ENCODE data around the gene PTGER2.
A peak's percentile ranks its signal among the peaks of the same experiment; 100 is the strongest.

Gene PTGER2

GRCh38 chr14:52318826-52319645, 4.9 kb downstream of the PTGER2 start:
- Histone ChIP-seq H3K4me1 (ENCODE audit: control insufficient read depth, insufficient read depth, low read length, poor library complexity, severe bottlenecking) (peaks cover 17% of the 10 kb centered on the region), H3K27ac (ENCODE audit: insufficient read depth, low read length, poor library complexity, severe bottlenecking) (no peak overlapping the region), H3K9me3 (ENCODE audit: control insufficient read depth, low read length) (no peaks in the 10 kb centered on the region), H3K4me3 (ENCODE audit: insufficient read depth, low read depth, low read length, poor library complexity, severe bottlenecking) (peak overlapping the region; percentile 36), H3K36me3 (ENCODE audit: control insufficient read depth, insufficient read depth, low read length) (peaks cover 15% of the 10 kb centered on the region), H3K27me3 (replicated peaks; ENCODE audit: control insufficient read depth, insufficient read depth, low read length, poor library complexity, severe bottlenecking) (no peaks in the 10 kb centered on the region)
- DNase-seq, result no peak

DNA sequence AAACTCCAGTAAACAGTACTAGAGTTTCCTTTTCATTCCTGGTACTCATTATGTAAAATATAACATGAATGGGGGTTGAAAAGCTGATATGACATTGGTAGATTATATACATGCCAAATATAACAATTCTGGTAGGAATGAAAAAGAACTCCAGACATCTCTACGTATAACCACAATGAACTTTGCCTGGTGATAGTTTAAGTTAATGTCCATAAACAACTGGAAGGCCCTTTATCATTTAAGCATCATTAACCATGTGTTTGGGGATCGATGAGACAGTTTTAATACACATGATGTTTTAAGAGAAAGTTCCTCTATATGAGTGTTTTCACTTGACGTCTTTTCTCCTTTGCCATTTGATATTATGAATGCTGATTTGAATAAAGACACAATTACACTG, 5.8 kb downstream of the PTGER2 start:
- Histone ChIP-seq H3K36me3 (ENCODE audit: control insufficient read depth, insufficient read depth, low read length) (peaks cover 15% of the 10 kb centered on the region), H3K4me3 (ENCODE audit: insufficient read depth, low read depth, low read length, poor library complexity, severe bottlenecking) (no peak overlapping the region), H3K27ac (ENCODE audit: insufficient read depth, low read length, poor library complexity, severe bottlenecking) (no peak overlapping the region), H3K27me3 (replicated peaks; ENCODE audit: control insufficient read depth, insufficient read depth, low read length, poor library complexity, severe bottlenecking) (no peaks in the 10 kb centered on the region), H3K4me1 (ENCODE audit: control insufficient read depth, insufficient read depth, low read length, poor library complexity, severe bottlenecking) (peaks cover 17% of the 10 kb centered on the region), H3K9me3 (ENCODE audit: control insufficient read depth, low read length) (no peaks in the 10 kb centered on the region)
- no peak for DNase-seq

DNA sequence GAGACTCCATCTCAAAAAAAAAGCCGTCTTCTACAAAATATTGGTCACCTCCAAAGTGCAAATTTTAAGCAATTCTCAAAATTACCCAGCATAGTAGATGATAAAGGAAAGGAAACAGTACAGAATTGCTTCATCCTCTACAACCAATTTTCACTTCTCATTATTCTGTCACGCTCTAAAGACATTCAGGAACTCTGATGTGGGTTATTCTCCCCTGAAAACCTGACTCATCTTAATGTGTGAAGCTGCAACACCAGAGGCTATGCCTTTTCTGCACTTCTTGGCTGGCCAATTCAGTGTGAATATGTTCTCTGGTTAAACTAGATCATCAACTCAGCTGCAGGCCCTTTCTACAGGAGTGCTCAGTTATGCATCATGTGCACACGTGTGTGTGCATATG, 11.0 kb downstream of the PTGER2 start:
- Histone ChIP-seq H3K27ac (ENCODE audit: insufficient read depth, low read length, poor library complexity, severe bottlenecking) (no peak overlapping the region), H3K4me1 (ENCODE audit: control insufficient read depth, insufficient read depth, low read length, poor library complexity, severe bottlenecking) (peaks cover 26% of the 10 kb centered on the region), H3K36me3 (ENCODE audit: control insufficient read depth, insufficient read depth, low read length) (peaks cover 23% of the 10 kb centered on the region), H3K4me3 (ENCODE audit: insufficient read depth, low read depth, low read length, poor library complexity, severe bottlenecking) (no peak overlapping the region), H3K27me3 (replicated peaks; ENCODE audit: control insufficient read depth, insufficient read depth, low read length, poor library complexity, severe bottlenecking) (no peaks in the 10 kb centered on the region), H3K9me3 (ENCODE audit: control insufficient read depth, low read length) (no peaks in the 10 kb centered on the region)
- no peak for DNase-seq

DNA sequence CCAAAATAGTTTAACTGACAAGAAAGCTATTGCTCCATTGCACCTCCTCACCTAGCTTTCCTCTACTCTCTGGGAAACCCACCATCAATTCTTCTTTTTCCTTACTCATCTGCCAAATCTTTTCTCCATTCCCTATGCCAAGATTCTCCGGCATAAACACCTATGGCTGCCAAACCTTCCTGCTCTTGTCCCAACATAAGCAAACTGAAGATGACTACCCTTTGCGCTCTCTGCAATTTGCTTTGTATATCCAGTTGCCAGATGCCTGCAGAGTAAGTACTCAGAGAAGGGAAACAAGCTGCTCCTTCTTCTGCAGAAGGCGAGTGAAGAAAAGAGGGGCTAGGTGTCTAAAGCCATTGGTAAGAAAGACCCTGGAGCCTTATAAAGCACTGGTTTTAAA, 11.5 kb downstream of the PTGER2 start:
- Histone ChIP-seq H3K36me3 (ENCODE audit: control insufficient read depth, insufficient read depth, low read length) (peaks cover 23% of the 10 kb centered on the region), H3K27ac (ENCODE audit: insufficient read depth, low read length, poor library complexity, severe bottlenecking) (no peak overlapping the region), H3K27me3 (replicated peaks; ENCODE audit: control insufficient read depth, insufficient read depth, low read length, poor library complexity, severe bottlenecking) (no peaks in the 10 kb centered on the region), H3K4me3 (ENCODE audit: insufficient read depth, low read depth, low read length, poor library complexity, severe bottlenecking) (no peak overlapping the region), H3K4me1 (ENCODE audit: control insufficient read depth, insufficient read depth, low read length, poor library complexity, severe bottlenecking) (peaks cover 26% of the 10 kb centered on the region), H3K9me3 (ENCODE audit: control insufficient read depth, low read length) (no peaks in the 10 kb centered on the region)
- DNase-seq, result no peak

- Histone ChIP-seq H3K27me3 (replicated peaks; ENCODE audit: control insufficient read depth, insufficient read depth, low read length, poor library complexity, severe bottlenecking) (no peaks in the 10 kb centered on the region), H3K27ac (ENCODE audit: insufficient read depth, low read length, poor library complexity, severe bottlenecking) (no peak overlapping the region), H3K36me3 (ENCODE audit: control insufficient read depth, insufficient read depth, low read length) (peaks cover 12% of the 10 kb centered on the region), H3K4me1 (ENCODE audit: control insufficient read depth, insufficient read depth, low read length, poor library complexity, severe bottlenecking) (peaks cover 26% of the 10 kb centered on the region), H3K4me3 (ENCODE audit: insufficient read depth, low read depth, low read length, poor library complexity, severe bottlenecking) (no peak overlapping the region), H3K9me3 (ENCODE audit: control insufficient read depth, low read length) (no peaks in the 10 kb centered on the region)
- DNase-seq, result no peak
Observed at GRCh38 chr14:52327374-52328226, 13.5 kb downstream of the PTGER2 start.

DNA sequence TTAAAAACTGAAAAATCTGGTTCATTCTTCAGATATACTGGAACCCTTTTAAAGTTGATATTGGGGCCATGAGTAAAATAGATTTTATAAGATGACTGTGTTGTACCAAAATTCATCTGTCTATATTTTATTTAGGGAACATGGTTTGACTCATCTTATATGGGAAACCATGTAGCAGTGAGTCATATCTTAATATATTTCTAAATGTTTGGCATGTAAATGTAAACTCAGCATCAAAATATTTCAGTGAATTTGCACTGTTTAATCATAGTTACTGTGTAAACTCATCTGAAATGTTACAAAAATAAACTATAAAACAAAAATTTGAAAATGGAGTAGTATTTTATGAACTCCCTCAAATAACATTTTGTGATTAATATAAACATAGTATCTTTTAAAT, 14.2 kb downstream of the PTGER2 start:
- no peak overlapping the region for H3K27ac ChIP-seq (ENCODE audit: insufficient read depth, low read length, poor library complexity, severe bottlenecking)
- DNase-seq, result no peak
- no peaks in the 10 kb centered on the region for H3K9me3 ChIP-seq (ENCODE audit: control insufficient read depth, low read length)
- H3K36me3 ChIP-seq (ENCODE audit: control insufficient read depth, insufficient read depth, low read length), result peaks cover 12% of the 10 kb centered on the region
- peaks cover 26% of the 10 kb centered on the region for H3K4me1 ChIP-seq (ENCODE audit: control insufficient read depth, insufficient read depth, low read length, poor library complexity, severe bottlenecking)
- no peaks in the 10 kb centered on the region for H3K27me3 ChIP-seq (replicated peaks; ENCODE audit: control insufficient read depth, insufficient read depth, low read length, poor library complexity, severe bottlenecking)
- no peak overlapping the region for H3K4me3 ChIP-seq (ENCODE audit: insufficient read depth, low read depth, low read length, poor library complexity, severe bottlenecking)

DNA sequence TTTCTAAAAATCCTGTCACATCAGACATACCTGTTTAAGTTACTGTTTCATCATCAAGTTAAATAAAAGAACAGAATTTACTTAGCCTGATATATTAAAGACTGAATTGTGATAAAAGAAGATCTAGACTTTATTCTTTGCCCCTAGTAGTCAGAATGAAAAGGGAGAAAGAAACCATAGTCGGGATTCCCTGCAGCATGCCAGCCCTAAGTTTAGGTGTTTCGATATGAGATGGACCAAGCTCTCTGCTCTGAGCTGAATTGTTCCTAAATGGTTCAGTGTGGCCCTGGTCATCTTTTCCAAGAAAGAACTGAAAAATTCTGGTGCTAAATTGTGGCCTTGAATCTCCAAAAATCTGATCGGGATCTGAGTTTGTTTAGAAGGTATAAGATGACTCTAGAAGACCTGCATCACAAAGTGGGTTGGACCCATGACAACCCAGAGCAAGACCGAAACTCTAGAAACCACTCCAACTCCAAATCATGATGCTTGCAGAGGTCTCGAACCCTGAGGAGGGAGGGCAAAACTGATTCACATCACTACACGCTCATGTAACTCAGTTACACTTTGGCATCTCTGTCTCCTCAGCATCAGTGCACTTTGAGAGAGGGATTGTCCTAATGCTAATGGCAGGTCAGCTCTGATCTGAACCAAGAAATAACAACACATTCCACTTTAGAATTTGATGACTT, 15.7 kb downstream of the PTGER2 start:
- Histone ChIP-seq H3K9me3 (ENCODE audit: control insufficient read depth, low read length) (no peaks in the 10 kb centered on the region), H3K27me3 (replicated peaks; ENCODE audit: control insufficient read depth, insufficient read depth, low read length, poor library complexity, severe bottlenecking) (no peaks in the 10 kb centered on the region), H3K4me1 (ENCODE audit: control insufficient read depth, insufficient read depth, low read length, poor library complexity, severe bottlenecking) (peaks cover 26% of the 10 kb centered on the region), H3K4me3 (ENCODE audit: insufficient read depth, low read depth, low read length, poor library complexity, severe bottlenecking) (no peak overlapping the region), H3K27ac (ENCODE audit: insufficient read depth, low read length, poor library complexity, severe bottlenecking) (no peak overlapping the region), H3K36me3 (ENCODE audit: control insufficient read depth, insufficient read depth, low read length) (peaks cover 12% of the 10 kb centered on the region)
- DNase-seq, result no peak

DNA sequence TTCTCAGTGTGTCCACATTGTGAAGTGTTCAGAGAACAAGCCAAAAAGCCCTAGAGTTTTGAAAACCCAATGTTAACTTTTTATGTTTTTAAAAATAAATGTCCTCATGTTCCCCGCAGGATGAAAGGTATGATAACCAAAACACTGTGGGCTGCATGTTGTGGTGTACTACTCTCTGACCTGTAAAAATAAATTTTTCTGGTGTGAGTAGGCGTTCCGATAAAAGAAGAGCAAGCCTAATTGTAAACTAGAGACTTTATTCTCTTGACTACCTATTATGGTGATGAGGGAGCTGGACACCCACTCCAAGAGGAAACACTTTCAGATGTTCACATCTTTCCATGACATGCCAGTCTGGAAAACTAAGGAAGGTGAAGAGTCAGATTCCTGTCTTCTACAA, 18.2 kb downstream of the PTGER2 start:
- DNase-seq, result no peak
- Histone ChIP-seq H3K36me3 (ENCODE audit: control insufficient read depth, insufficient read depth, low read length) (peaks cover 8% of the 10 kb centered on the region), H3K9me3 (ENCODE audit: control insufficient read depth, low read length) (no peaks in the 10 kb centered on the region), H3K27me3 (replicated peaks; ENCODE audit: control insufficient read depth, insufficient read depth, low read length, poor library complexity, severe bottlenecking) (no peaks in the 10 kb centered on the region), H3K27ac (ENCODE audit: insufficient read depth, low read length, poor library complexity, severe bottlenecking) (no peak overlapping the region), H3K4me1 (ENCODE audit: control insufficient read depth, insufficient read depth, low read length, poor library complexity, severe bottlenecking) (peaks cover 13% of the 10 kb centered on the region), H3K4me3 (ENCODE audit: insufficient read depth, low read depth, low read length, poor library complexity, severe bottlenecking) (no peak overlapping the region)

- H3K4me1 ChIP-seq (ENCODE audit: control insufficient read depth, insufficient read depth, low read length, poor library complexity, severe bottlenecking), result peaks cover 7% of the 10 kb centered on the region
- peaks cover 3% of the 10 kb centered on the region for H3K36me3 ChIP-seq (ENCODE audit: control insufficient read depth, insufficient read depth, low read length)
- H3K4me3 ChIP-seq (ENCODE audit: insufficient read depth, low read depth, low read length, poor library complexity, severe bottlenecking), result no peak overlapping the region
- no peaks in the 10 kb centered on the region for H3K9me3 ChIP-seq (ENCODE audit: control insufficient read depth, low read length)
- no peaks in the 10 kb centered on the region for H3K27me3 ChIP-seq (replicated peaks; ENCODE audit: control insufficient read depth, insufficient read depth, low read length, poor library complexity, severe bottlenecking)
- no peak for DNase-seq
- no peak overlapping the region for H3K27ac ChIP-seq (ENCODE audit: insufficient read depth, low read length, poor library complexity, severe bottlenecking)
Observed at GRCh38 chr14:52333108-52333507, 19.0 kb downstream of the PTGER2 start.

Measured in effector memory CD4-positive, alpha-beta T cell (primary cell).